Measurements from ENCODE around the gene LSP1. TPM values are rescaled to one million over a fixed set of nuclear protein-coding genes. Genes with fewer than 3 reads are reported as not detected.

The LSP1 gene
- total and polyA plus RNA-seq, 2 of the 13 experiments (the other 11 are each of a cell fraction or from before 2014, with no cell fraction given) = 0.59 to 1.00 TPM

GRCh38 chr11:1830322-1831223 lies 22.3 kb upstream of the LSP1 start (continued):
- TF ChIP-seq ZNF292 (CRISPR knock-in tag; IDR thresholded peaks at IDR 0.05; ENCODE audit: borderline replicate concordance, low read depth) (peak; percentile 83), CCDC6 (CRISPR knock-in tag; IDR thresholded peaks at IDR 0.05) (0 out of 2 replicates have a peak, but pooled peaks have one; percentile 35), ZNF335 (CRISPR knock-in tag; IDR thresholded peaks at IDR 0.05) (peak; percentile 67), ZNF251 (CRISPR knock-in tag; IDR thresholded peaks at IDR 0.05) (no peak), HHEX (CRISPR knock-in tag; IDR thresholded peaks at IDR 0.05) (no peak), SNAPC4 (CRISPR knock-in tag; IDR thresholded peaks at IDR 0.05) (no peak), NR2F6 (IDR thresholded peaks at IDR 0.05) (peak; percentile 8; the same call in 1 of the 2 replicates), NR2F6 (CRISPR knock-in tag; IDR thresholded peaks at IDR 0.05) (0 out of 2 replicates have a peak, but pooled peaks have one; percentile 30), RFX5 (IDR thresholded peaks at IDR 0.05; ENCODE audit: low read depth, low read length) (no peak), HMGA1 (CRISPR knock-in tag; conservative IDR thresholded peaks at IDR 0.05) (no peak), CENPT (CRISPR knock-in tag; IDR thresholded peaks at IDR 0.05; ENCODE audit: low read depth) (0 out of 2 replicates have a peak, but pooled peaks have one; percentile 59), NCOR1 (IDR thresholded peaks at IDR 0.05; ENCODE audit: borderline replicate concordance, low read length) (no peak), PRDM15 (CRISPR knock-in tag; IDR thresholded peaks at IDR 0.05) (no peak; the same call in 1 of the 2 replicates), GABPB1 (CRISPR knock-in tag; IDR thresholded peaks at IDR 0.05) (peak; percentile 52; the same call in 1 of the 2 replicates), ZNF343 (CRISPR knock-in tag; IDR thresholded peaks at IDR 0.05) (no peak), HOXA9 (CRISPR knock-in tag; IDR thresholded peaks at IDR 0.05; ENCODE audit: borderline replicate concordance) (no peak), U2AF1 (optimal IDR thresholded peaks at IDR 0.05; ENCODE audit: low read depth, low read length) (no peak), NR2F1 (CRISPR knock-in tag; IDR thresholded peaks at IDR 0.05) (no peak), GLI4 (CRISPR knock-in tag; IDR thresholded peaks at IDR 0.05; ENCODE audit: borderline replicate concordance) (0 out of 2 replicates have a peak, but pooled peaks have one; percentile 34), KMT2B (CRISPR knock-in tag; IDR thresholded peaks at IDR 0.05) (0 out of 2 replicates have a peak, but pooled peaks have one; percentile 36), SP2 (CRISPR knock-in tag; IDR thresholded peaks at IDR 0.05) (no peak), ZSCAN12 (CRISPR knock-in tag; IDR thresholded peaks at IDR 0.05) (no peak)

Measured in HepG2 (cell line).